GM11168 (cell line): ENCODE data around the gene DSCAM.
"Not testable (repeated sequence)": the region's sequence is repeated elsewhere in the genome, so short reads cannot be mapped to it uniquely, and the experiment has no call there.

Source experiments
- in situ Hi-C: fragments of 300-500 bp; cut with MboI; formaldehyde crosslinking; loops from one replicate; pipeline ENCODE4 v1.12.0; 2022; ENCODE audit warnings: low sequenced_read_pairs; ENCODE audit not compliant: unreplicated experiment

Gene DSCAM, protein sequence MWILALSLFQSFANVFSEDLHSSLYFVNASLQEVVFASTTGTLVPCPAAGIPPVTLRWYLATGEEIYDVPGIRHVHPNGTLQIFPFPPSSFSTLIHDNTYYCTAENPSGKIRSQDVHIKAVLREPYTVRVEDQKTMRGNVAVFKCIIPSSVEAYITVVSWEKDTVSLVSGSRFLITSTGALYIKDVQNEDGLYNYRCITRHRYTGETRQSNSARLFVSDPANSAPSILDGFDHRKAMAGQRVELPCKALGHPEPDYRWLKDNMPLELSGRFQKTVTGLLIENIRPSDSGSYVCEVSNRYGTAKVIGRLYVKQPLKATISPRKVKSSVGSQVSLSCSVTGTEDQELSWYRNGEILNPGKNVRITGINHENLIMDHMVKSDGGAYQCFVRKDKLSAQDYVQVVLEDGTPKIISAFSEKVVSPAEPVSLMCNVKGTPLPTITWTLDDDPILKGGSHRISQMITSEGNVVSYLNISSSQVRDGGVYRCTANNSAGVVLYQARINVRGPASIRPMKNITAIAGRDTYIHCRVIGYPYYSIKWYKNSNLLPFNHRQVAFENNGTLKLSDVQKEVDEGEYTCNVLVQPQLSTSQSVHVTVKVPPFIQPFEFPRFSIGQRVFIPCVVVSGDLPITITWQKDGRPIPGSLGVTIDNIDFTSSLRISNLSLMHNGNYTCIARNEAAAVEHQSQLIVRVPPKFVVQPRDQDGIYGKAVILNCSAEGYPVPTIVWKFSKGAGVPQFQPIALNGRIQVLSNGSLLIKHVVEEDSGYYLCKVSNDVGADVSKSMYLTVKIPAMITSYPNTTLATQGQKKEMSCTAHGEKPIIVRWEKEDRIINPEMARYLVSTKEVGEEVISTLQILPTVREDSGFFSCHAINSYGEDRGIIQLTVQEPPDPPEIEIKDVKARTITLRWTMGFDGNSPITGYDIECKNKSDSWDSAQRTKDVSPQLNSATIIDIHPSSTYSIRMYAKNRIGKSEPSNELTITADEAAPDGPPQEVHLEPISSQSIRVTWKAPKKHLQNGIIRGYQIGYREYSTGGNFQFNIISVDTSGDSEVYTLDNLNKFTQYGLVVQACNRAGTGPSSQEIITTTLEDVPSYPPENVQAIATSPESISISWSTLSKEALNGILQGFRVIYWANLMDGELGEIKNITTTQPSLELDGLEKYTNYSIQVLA (N-terminal part only)

DNA sequence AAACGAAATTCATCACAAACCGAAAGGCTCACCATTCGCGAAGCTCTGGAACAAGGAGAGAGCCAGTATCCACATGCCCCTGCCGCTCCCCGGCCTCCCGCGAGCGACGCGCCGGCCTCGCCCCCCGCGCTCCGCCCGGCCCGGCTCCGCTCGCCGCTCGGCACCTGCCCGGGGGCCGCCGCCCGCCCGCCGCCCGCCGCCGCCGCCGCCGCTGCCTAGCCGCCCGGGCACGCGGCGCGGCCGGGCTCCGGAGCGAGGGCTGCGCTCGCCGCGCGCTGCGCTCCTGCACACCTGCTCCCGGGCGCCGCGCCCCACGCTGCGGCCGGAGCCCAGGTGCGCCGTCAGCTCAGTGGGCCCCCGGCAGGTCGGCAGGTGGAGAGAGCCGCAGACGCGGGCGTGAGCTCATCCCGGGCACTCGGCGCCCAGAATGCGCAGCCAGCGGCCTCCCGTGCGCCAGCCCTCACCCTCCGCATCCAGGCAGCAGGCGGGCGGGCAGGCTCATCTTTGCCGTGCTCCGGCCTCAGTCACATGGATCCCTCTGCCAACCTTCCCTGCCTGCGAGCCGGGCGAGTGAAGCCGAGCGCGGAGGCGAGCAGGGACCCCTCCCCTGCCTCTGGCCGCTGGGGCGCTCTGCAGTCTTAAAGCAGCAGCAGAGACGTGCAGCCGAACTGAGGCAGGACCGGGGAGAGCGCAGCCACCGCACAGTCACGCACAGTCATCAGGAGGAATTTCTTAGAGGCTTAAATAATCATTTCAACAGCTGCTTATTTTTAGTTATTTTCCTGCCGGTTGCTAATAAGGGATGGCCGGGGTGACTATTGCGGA, at the start of gene DSCAM:
TSS of gene DSCAM (minus strand) at position 572 of the 825 bp plus-strand sequence. CDS start at position 75, 497 bp downstream.
- in situ Hi-C loops, result no loop called here

DNA sequence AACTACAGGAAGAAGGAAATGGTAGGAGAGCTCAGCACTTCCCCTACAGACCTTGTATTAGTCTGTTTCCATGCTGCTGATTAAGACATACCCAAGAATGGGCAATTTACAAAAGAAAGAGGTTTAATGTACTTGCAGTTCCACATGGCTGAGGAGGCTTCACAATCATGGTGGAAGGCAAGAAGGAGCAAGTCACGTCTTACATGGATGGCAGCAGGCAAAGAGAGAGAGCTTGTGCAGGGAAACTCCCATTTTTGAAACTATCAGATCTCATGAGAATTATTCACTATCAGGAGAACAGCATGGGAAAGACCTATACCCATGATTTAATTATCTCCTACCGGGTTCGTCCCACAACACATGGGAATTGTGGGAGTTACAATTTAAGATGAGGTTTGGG, 48.7 kb upstream of the DSCAM start:
- in situ Hi-C loops, result not testable (repeated sequence)

DNA sequence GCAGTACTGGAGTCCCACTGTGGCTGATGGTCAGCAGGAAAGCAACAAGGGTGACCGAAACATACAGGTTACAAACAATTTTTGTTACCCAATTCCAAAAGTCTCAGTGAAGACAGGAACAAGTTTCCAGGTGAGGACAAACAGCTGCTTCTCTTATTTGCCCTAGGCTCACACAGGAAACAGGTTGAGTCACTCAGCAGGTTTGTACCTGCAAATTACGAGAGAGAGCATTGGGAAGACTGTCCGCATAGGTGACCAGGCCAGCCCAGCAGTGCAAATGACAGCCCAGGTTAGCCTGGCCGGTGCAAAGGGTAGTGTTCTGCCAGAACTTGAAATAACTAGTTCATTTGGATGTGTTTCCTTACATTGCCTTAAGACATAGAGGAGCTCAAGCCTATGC, 40.0 kb upstream of the DSCAM start:
- in situ Hi-C loops, result no loop called here

DNA sequence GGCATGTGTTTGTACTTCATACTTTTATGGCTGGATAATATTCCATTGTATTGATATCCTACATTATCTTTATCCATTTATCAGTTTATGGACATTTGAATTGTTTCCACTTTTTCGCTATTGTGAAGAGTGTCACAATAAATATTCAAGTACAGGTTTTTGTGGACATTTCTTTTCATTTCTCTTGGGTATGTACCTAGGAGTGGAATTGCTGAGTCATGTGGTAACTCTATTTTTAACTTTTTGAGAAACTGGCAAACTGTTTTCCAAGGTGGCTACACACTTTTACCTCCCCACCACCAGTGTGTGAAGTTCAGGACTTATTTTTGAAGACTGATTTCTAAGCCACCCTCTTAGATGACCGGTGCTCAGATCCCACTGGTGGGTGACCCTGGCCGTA, 39.0 kb upstream of the DSCAM start:
- in situ Hi-C loops, result no loop called here

DNA sequence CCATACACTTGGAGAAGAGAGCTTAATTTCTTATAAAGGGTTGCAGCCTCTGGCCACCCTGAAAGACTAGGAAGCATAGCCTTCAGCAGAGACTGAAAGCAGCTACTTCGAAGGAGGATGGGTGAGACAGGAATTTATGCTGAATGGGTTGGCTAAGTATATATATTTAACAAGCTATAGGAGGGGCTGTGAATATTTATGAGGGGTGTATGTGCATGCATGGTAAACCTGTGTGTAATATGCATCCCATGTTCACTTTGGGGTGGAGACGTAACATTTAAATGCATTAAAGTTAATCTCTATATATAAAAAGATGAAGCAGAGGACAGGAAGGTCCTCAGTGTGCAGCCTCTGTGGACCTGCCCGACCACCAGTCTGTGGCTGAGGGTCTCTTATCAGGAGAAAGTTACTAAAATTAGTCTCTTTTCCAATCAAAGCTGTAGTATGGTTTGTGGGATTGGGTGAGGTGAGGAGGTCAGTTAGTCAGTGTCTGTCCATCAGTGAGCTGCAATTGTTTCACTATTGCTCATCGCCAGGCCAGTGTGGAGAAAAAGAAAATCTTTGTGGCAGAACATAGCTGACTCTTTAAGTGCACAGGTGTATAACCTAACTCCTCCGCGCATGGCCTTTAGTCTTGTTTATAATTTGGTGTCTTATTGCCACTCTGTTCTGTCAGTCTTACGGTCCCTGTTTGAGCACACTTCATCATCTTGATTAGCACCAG, 35.4 kb upstream of the DSCAM start:
- in situ Hi-C loops, result no loop called here

DNA sequence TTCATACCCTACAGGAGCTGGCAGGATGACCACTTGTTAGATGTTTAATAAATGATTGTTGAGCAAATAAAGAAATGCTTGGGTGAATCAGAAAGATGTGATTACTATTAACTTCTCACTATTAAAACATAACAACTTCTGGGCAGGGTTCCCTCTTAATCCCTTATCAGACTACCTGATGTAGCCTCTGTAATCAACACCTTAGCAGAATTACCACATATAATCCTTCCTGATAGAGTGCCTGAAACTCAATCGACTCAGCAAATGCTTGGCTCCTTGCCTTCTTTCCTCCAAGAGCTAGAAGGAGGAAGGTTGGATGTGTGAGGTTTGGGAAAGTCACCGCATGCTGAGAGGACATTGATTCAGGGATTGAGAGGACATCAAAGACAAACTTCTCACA, 34.8 kb upstream of the DSCAM start:
- in situ Hi-C loops, result no loop called here

DNA sequence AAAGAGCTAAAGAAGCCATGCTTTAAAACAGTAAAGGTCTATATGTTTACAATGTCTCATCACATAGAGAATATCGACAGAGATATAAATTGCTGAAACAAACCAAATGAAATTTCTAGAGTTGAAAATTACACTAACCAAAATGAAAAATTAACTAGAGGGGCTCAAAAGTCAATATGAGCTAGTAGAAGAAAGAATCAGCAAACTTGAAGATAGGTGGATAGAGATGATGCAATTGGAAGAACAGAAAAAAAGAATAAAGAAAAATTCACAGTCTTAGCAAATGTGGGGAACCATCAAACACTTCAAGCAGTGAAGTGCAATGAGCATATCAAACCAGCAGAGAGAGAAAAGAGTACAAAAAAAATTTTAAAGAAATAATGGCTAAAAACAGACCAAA, 24.1 kb upstream of the DSCAM start:
- in situ Hi-C loops, result no loop called here

DNA sequence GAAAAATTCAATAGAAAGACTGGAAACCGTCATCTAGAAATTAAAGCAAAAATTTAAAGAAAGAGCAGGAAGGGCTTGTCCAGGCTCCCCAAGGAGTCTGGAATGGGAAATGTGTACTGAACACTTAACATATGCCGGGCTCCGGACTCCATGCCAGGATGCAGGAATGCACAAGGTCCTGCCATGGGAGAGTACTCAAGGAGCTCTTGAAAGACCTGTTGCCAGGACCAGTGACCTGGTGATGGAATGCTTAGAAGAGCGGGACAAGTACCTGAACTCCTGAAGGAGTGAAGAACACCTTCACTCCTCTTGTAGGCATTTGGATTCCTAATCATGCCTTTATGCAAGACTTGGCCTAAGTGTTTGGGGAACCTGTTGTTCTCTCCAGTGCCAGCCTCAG, 16.9 kb upstream of the DSCAM start:
- in situ Hi-C loops, result no loop called here

DNA sequence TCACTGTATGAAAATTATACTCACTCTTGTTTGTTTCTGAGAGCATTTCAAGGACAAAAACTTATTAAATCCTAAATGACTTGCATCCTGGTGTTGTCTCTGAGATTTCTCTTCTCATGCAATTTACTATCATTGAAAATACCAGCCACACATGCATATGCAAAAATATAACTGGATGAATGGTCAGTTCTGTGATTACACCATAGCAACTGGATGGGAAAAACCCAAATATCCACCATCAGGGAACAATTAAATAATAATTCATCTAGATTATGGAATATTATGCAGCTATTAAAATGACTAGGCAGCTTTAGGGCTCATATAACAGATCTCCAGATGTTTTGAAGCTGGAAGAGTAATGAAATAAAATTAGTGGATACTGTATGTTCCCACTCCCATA, 11.6 kb upstream of the DSCAM start:
- in situ Hi-C loops, result no loop called here

DNA sequence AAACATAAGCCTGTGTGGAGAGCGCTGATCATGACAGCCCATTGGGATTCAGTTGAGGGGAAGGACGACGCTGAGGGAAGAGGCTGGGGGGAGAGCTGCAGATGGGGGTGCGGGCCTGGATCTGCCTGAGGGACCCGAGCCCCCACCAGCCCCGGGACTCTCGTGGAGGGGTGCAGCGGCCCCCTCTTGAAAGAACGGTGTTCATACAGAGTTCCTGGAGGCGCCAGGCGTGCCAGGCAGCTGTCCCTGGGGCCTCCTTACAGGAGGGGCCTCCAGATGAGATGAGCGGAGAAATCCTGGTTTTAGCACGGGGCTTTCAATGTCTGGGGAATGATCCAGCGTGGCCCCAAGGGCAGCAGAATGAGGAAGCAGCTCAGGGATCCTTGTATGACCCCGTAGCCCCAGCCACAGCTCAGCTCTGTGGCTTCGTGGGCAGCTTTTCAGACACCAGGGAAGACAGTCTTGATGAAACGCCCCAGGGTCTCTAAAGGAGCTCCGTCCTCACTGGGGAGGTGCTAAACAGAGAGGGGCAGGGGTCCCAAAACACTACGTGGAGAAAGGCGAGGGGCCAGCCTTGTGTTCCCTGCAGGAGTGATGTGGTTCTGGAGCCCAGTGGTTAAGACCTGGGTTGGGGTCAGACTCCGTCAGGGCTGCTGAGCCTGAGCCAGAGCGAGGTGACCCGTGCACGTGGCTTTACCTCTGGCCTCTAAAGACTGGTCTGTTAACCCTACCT, 7.2 kb upstream of the DSCAM start:
- in situ Hi-C loops, result no loop called here

DNA sequence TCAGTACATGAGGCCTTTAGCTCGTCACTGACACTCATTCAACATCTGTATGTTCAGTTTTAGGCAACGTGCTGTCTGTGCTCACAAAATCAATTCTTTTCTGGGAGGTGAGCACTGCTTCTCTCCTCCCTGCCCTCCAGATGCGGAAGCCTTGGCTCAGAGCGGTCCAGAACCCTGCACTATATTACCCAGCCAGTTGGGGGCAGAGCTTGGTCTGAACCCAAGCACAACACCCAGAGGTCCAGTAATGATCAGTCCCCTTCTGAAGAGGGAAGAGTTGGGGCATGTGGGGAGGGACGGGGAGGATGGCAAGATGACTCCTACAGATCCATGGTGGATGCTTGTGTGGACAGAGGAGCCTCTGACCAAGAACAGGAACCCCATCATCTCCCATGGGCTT, 5.6 kb upstream of the DSCAM start:
- in situ Hi-C loops, result no loop called here

DNA sequence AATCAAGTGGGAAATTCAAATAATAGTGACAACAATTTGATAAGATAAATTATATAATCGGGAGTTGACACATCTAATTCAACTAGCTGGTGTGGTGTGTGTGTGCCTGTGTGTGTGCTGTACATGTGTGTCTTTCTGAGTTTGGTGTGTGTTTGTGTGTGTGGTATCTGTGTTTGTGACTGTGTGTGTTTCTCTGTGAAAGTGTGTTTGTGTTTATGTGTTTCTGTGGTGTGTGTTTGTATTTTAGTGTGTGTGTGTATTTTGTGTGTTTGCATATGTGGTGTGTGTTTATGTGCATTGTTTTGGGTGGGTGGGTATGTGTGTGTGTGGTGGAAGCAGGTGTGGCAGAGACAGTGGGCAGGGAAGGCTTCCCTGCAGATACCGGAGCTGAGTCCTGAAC, 4.8 kb upstream of the DSCAM start:
- in situ Hi-C loops, result no loop called here

DNA sequence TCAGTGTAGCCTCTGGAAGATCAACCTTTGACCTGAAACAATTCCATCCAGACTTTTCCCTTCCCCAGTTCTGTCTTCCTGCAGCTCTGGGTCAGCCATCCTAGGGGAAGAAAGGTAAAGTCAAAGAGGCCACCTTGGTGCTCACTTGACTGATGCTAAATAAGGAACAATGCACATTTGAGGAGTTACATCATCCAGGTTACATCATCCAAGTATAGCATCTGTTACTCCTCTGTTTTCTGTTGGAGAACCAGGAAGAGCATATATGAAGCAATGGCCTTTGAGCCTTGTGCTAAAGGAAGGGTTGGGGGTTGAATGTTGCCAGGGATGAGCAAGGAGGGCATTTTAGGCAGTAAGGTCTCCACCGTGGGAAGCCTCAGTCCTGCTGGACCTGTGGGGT, 3.1 kb upstream of the DSCAM start:
- in situ Hi-C loops, result no loop called here

DNA sequence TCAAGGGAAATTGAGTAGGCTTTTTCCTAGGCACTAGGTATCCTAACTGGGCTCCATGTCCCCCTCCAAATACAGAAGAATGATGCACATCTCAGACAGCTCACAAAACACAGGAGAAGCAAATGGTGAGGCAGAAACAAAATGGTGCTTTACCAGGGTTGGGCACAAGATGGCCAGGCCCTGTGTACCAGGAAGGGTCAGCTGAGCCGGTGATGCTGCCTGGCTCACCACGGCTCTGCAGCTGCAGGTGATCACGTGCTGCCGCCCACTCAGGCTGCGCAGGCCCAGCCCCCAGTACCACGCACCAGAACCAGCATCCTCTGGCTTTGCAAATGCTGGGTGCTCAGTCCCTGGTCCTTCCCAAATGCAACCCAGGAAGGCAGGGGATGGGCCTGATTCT, 993 bp upstream of the DSCAM start:
- in situ Hi-C loops, result no loop called here

DNA sequence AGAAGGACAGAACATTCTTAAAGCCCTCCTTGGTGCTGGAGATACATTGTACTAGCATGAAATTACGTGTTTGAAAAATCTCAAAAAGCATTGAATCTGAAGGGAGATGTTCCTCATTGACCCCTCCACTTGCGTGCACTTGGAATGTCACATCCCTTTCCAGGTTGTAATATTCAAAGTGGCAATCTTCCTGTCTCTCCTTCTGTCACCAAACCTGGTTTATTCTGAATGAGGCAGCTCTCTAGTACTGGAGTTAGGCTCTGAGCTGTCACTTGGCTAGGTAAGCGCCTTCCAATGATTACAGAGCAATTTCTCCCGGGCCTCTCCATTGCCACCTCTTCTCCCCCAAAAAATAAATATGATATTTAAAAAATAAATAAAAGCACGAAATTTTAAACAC, 855 bp downstream of the DSCAM start:
- in situ Hi-C loops, result no loop called here

DNA sequence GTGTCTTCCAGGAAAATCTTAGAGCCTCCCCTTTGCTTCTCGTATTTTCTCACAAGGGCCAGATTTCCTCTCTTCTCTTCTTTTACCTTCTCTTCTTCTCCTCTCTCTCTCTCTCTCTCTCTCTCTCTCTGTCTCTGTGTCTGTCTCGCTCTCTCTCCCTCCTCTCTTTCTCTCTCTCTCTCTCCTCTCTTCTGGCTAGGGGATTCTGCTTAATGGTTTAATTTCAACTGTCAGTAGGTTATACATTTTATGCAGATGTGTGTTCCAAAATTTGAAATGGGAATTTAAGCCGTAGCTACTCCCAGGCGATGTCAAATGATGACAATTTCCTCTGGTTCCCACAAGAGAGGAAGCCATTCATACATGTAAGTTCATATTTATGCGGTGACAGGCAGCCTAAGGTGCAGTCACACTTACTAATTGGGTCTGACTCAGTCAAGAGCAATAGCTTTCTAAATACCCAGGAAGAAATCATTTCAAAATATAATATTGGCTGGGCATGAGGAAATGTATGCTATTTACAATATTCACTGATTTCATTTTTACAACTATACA, 1.4 kb downstream of the DSCAM start:
- in situ Hi-C loops, result no loop called here

DNA sequence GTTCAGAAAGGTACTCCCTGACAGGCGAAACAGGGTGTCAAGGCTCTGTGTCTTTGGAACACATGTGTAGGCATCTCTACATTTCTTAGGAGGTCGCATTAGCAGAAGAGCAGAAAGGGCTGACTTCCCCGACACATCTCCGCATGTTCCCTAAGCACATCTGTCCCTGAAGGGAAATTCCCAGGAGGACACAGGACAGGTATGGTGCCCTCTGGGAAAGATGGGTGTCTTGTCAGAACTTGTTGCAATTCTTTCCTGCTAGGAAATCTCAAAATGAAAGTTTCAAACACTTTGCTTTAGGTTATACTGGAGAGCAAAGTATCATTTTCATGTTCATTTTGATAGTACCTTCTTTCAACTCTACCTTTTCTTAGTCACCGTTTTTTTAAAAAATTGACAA, 2.0 kb downstream of the DSCAM start:
- in situ Hi-C loops, result no loop called here

DNA sequence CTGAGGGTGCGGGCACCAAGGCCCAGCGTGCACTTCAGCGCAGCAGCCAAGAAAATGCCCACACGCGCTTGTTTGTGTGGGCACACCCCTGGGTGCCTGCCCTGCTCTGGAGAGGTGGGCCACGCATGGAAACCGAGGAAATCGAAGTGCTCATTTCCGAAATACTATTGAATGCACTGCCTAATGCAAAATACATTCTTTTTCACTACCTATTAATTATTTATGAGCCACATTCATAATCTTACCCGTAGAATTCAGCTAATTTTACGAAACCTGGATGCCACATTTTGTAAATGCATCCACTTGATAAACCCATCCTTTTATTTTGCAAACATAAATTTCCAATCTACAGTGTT, 4.8 kb downstream of the DSCAM start:
- in situ Hi-C loops, result no loop called here
